ENCODE measurements around the gene ZNF490.

The ZNF490 gene

DNA sequence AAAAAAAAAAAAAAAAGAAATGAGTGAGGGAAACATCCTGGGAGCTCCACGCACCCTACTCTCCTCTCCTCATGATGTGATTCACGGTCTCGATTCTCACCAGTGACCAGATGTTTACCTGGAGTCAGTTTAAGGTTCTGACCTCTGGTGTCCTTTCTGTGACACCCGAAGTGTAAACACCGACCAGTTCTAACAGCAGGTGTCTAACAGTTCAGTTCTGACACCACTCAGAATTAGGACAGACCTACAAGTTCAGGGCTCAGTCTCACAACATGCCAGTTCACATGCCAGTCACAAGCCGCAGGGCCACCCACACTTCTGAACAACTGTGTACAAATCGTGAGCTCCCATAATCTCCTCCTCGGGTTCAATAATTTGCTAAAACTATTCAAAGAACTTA, 65.3 kb downstream of the ZNF490 start:
- H3K4me3 ChIP-seq (ENCODE audit: low read depth, low read length) = no peak overlapping the region
- no peak for DNase-seq (ENCODE audit: low read depth)
- TF ChIP-seq, protein P1, sequence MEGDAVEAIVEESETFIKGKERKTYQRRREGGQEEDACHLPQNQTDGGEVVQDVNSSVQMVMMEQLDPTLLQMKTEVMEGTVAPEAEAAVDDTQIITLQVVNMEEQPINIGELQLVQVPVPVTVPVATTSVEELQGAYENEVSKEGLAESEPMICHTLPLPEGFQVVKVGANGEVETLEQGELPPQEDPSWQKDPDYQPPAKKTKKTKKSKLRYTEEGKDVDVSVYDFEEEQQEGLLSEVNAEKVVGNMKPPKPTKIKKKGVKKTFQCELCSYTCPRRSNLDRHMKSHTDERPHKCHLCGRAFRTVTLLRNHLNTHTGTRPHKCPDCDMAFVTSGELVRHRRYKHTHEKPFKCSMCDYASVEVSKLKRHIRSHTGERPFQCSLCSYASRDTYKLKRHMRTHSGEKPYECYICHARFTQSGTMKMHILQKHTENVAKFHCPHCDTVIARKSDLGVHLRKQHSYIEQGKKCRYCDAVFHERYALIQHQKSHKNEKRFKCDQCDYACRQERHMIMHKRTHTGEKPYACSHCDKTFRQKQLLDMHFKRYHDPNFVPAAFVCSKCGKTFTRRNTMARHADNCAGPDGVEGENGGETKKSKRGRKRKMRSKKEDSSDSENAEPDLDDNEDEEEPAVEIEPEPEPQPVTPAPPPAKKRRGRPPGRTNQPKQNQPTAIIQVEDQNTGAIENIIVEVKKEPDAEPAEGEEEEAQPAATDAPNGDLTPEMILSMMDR (IDR thresholded peaks at IDR 0.05; ENCODE audit: low read depth, low read length, missing control alignments) = no peak

DNA sequence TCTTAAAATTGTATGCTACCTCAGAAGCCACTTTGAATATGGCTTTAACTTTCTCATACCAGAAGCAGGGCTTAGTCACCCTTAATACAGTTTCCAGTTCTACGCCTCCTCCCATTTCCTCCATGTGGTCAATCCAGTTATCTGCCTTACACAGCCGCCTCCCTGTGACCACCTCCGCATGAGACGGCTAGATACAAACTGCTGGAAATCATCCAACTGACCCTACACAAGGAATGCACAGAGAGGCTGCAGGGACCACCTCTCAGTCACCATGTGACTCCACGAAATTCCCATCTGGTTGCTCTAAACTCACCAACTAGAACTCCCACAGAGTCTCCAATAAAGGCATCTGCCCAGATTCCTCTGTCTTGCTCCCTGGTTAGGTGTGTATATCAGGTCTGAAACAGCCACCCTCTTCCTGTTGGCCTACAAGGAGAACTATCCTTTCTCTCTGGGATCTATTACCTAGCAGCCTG, 66.2 kb downstream of the ZNF490 start:
- H3K4me3 ChIP-seq (ENCODE audit: low read depth, low read length) = no peak overlapping the region
- DNase-seq (ENCODE audit: low read depth) = no peak
- TF ChIP-seq, protein P1 (IDR thresholded peaks at IDR 0.05; ENCODE audit: low read depth, low read length, missing control alignments) = no peak

DNA sequence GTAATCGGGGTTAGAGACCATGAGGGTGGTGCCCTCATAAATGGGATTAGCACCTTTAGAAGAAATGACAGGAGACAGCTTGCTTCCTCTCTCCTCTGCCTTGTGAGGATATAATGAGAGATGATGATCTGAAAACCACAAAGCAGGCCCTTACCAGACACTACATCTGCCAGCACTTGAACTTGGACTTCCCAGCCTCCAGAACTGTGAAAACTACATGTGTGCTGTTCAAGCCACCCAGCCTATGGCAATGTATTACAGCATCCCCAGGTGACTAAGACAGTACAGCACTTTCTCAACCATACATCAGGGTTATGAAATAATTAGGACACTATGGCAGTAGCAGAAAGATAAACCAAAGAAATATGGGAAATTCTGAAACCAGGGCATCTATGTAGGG, 66.8 kb downstream of the ZNF490 start:
- no peak for DNase-seq (ENCODE audit: low read depth)
- H3K4me3 ChIP-seq (ENCODE audit: low read depth, low read length) = no peak overlapping the region
- TF ChIP-seq, protein P1 (IDR thresholded peaks at IDR 0.05; ENCODE audit: low read depth, low read length, missing control alignments) = no peak
